Natural killer cell treated with Interleukin-12 subunit alpha and Interleukin-12 subunit beta and Interleukin-15 and Interleukin-18, amount 100 ng/mL, for 72 hours (primary cell): ENCODE data around the gene CXXC1. TPM values are rescaled to one million over a fixed set of nuclear protein-coding genes. Genes with fewer than 3 reads are reported as not detected.
"Not testable (repeated sequence)": the region's sequence is repeated elsewhere in the genome, so short reads cannot be mapped to it uniquely, and the experiment has no call there.

Experiments
- ATAC-seq, 2 donors: fragments of 150-1000 bp; cut with Tn5 transposase in 1 of 2; sonication (Bioruptor Pico), chemical (Tn5 transposase) in 1 of 2; 2 replicates each; pipeline ENCODE4 v1.10.0; 2021
- DNase-seq: peaks from one replicate; pipeline ENCODE4 v3.0.0; 2022; ENCODE audit warnings: low spot score
- H3K27ac Mint-ChIP-seq, 2 donors: 1 replicate in 1 of 2; 2 replicates in 1 of 2; pipeline ENCODE4 v1.8.0; 2022; ENCODE audit warnings: mixed read lengths in 2 of 2, mild to moderate bottlenecking in 1 of 2, moderate library complexity in 1 of 2
- H3K27me3 Mint-ChIP-seq, 2 donors: 1 replicate in 1 of 2; 2 replicates in 1 of 2; pipeline ENCODE4 v1.8.0; 2022; ENCODE audit warnings: mixed read lengths in 2 of 2
- H3K36me3 Mint-ChIP-seq: one replicate; pipeline ENCODE4 v1.8.0; 2022; ENCODE audit warnings: mixed read lengths
- H3K4me1 Mint-ChIP-seq, 2 donors: 1 replicate in 1 of 2; 2 replicates in 1 of 2; pipeline ENCODE4 v1.8.0; 2022; ENCODE audit warnings: low read depth in 2 of 2, mixed read lengths in 2 of 2, mild to moderate bottlenecking in 1 of 2
- H3K4me3 Mint-ChIP-seq: one replicate; pipeline ENCODE4 v1.8.0; 2022; ENCODE audit warnings: mixed read lengths
- H3K9me3 Mint-ChIP-seq: 2 replicates; pipeline ENCODE4 v1.8.0; 2022; ENCODE audit warnings: mixed read lengths
- total RNA-seq, 2 donors: library from RNA; stranded (reverse); gene quantifications; one replicate each; pipeline ENCODE4 v1.2.3, GENCODE V29; 2022

CXXC1 gene
- total RNA-seq, 2 donors from 2014 or later, result 108 to 162 TPM

GRCh38 chr18:50308851-50309250 lies 21.4 kb upstream of the CXXC1 start:
- Mint-ChIP-seq H3K4me3 (peak overlapping the region; percentile 86), H3K4me1 (peaks cover 9 to 12% of the 10 kb centered on the region in 2 donors), H3K27me3 (peaks cover 6 to 23% of the 10 kb centered on the region in 2 donors)
- not testable (repeated sequence) for H3K9me3 Mint-ChIP-seq, DNase-seq, ATAC-seq, H3K27ac Mint-ChIP-seq, H3K36me3 Mint-ChIP-seq

GRCh38 chr18:50307738-50308470 lies 20.4 kb upstream of the CXXC1 start:
- DNase-seq, result peak; percentile 93
- ATAC-seq, result peak; percentile 99
- Mint-ChIP-seq H3K27me3 (peaks cover 6 to 22% of the 10 kb centered on the region in 2 donors), H3K9me3 (no peaks in the 10 kb centered on the region), H3K36me3 (no peaks in the 10 kb centered on the region), H3K27ac (peak overlapping the region; percentile 25 to 80), H3K4me3 (peak overlapping the region; percentile 86), H3K4me1 (peaks cover 9 to 12% of the 10 kb centered on the region in 2 donors)

GRCh38 chr18:50307400-50307737 lies 19.9 kb upstream of the CXXC1 start:
- Mint-ChIP-seq H3K9me3 (no peaks in the 10 kb centered on the region), H3K36me3 (no peaks in the 10 kb centered on the region), H3K27me3 (peaks cover 6 to 27% of the 10 kb centered on the region in 2 donors), H3K4me3 (peak overlapping the region; percentile 86), H3K4me1 (peaks cover 9 to 12% of the 10 kb centered on the region in 2 donors), H3K27ac (peak overlapping the region; percentile 25 to 80)
- no peak for DNase-seq
- peak in 1 of 2 donors; percentile 25 for ATAC-seq

GRCh38 chr18:50306944-50307343 lies 19.5 kb upstream of the CXXC1 start:
- DNase-seq (no peak), ATAC-seq (no peak)
- Mint-ChIP-seq H3K4me1 (peaks cover 9 to 12% of the 10 kb centered on the region in 2 donors), H3K36me3 (no peaks in the 10 kb centered on the region), H3K27me3 (peaks cover 6 to 27% of the 10 kb centered on the region in 2 donors), H3K27ac (no peak overlapping the region), H3K9me3 (no peaks in the 10 kb centered on the region), H3K4me3 (peak overlapping the region; percentile 86)

GRCh38 chr18:50301074-50301473 lies 13.6 kb upstream of the CXXC1 start:
- no peak for ATAC-seq
- Mint-ChIP-seq H3K4me3 (no peak overlapping the region), H3K27me3 (peaks cover 9 to 31% of the 10 kb centered on the region in 2 donors), H3K9me3 (no peaks in the 10 kb centered on the region), H3K4me1 (peaks cover 5 to 9% of the 10 kb centered on the region in 2 donors), H3K36me3 (no peaks in the 10 kb centered on the region), H3K27ac (no peak overlapping the region)
- no peak for DNase-seq

GRCh38 chr18:50299626-50300388 lies 12.3 kb upstream of the CXXC1 start:
- ATAC-seq (no peak), DNase-seq (no peak)
- Mint-ChIP-seq H3K27me3 (peaks cover 9 to 28% of the 10 kb centered on the region in 2 donors), H3K27ac (no peak overlapping the region), H3K9me3 (no peaks in the 10 kb centered on the region), H3K36me3 (no peaks in the 10 kb centered on the region), H3K4me3 (no peak overlapping the region), H3K4me1 (peaks cover 5 to 9% of the 10 kb centered on the region in 2 donors)

- Mint-ChIP-seq H3K4me1 (peaks cover 5 to 9% of the 10 kb centered on the region in 2 donors), H3K27me3 (peaks cover 9 to 22% of the 10 kb centered on the region in 2 donors), H3K27ac (no peak overlapping the region), H3K4me3 (no peak overlapping the region), H3K9me3 (no peaks in the 10 kb centered on the region), H3K36me3 (no peaks in the 10 kb centered on the region)
- peak in 1 of 2 donors; percentile 3 for ATAC-seq
- DNase-seq, result no peak
These were observed 11.2 kb upstream of the CXXC1 start for GRCh38 chr18:50298443-50299284.

- Mint-ChIP-seq H3K4me3 (peak overlapping the region; percentile 78), H3K27me3 (peaks cover 9 to 18% of the 10 kb centered on the region in 2 donors), H3K9me3 (no peaks in the 10 kb centered on the region), H3K36me3 (no peaks in the 10 kb centered on the region), H3K4me1 (peaks cover 5 to 9% of the 10 kb centered on the region in 2 donors), H3K27ac (no peak overlapping the region)
- peak; percentile 96 to 97 for ATAC-seq
- peak; percentile 77 for DNase-seq
These were observed 10.3 kb upstream of the CXXC1 start for GRCh38 chr18:50297621-50298442.

- DNase-seq (no peak), ATAC-seq (no peak)
- Mint-ChIP-seq H3K9me3 (no peaks in the 10 kb centered on the region), H3K27ac (no peak overlapping the region), H3K27me3 (no peaks in the 10 kb centered on the region), H3K36me3 (no peaks in the 10 kb centered on the region), H3K4me1 (peaks cover 6 to 13% of the 10 kb centered on the region in 2 donors), H3K4me3 (no peak overlapping the region)
These were observed 5.5 kb upstream of the CXXC1 start for GRCh38 chr18:50293039-50293438.

- no peak for DNase-seq
- ATAC-seq, result no peak
- H3K4me1 Mint-ChIP-seq, result peaks cover 20 to 32% of the 10 kb centered on the region in 2 donors
- peaks cover 19% of the 10 kb centered on the region for H3K36me3 Mint-ChIP-seq
- no peaks in the 10 kb centered on the region for H3K27me3 Mint-ChIP-seq
- peak overlapping the region; percentile 51 to 66 for H3K27ac Mint-ChIP-seq
- peak overlapping the region; percentile 80 for H3K4me3 Mint-ChIP-seq
- no peaks in the 10 kb centered on the region for H3K9me3 Mint-ChIP-seq
These were observed 1.6 kb upstream of the CXXC1 start for GRCh38 chr18:50289108-50289443.

GRCh38 chr18:50288348-50289107 lies 1.0 kb upstream of the CXXC1 start:
- not testable (repeated sequence) for DNase-seq, ATAC-seq, H3K9me3 Mint-ChIP-seq, H3K27me3 Mint-ChIP-seq
- peak overlapping the region; percentile 97 for H3K4me3 Mint-ChIP-seq
- H3K27ac Mint-ChIP-seq, result peak overlapping the region; percentile 90 to 91
- H3K36me3 Mint-ChIP-seq, result peaks cover 23% of the 10 kb centered on the region
- peaks cover 24 to 37% of the 10 kb centered on the region in 2 donors for H3K4me1 Mint-ChIP-seq

GRCh38 chr18:50287028-50287440 lies 458 bp downstream of the CXXC1 start:
- peak in 1 of 2 donors; percentile 1 for ATAC-seq
- H3K4me1 Mint-ChIP-seq, result peaks cover 26 to 47% of the 10 kb centered on the region in 2 donors

More at GRCh38 chr18:50287028-50287440, 458 bp downstream of the CXXC1 start:
- H3K27me3 Mint-ChIP-seq, result no peaks in the 10 kb centered on the region
- H3K9me3 Mint-ChIP-seq, result no peaks in the 10 kb centered on the region
- peaks cover 23% of the 10 kb centered on the region for H3K36me3 Mint-ChIP-seq
- H3K27ac Mint-ChIP-seq, result peak overlapping the region; percentile 90 to 91
- no peak for DNase-seq
- peak overlapping the region; percentile 97 for H3K4me3 Mint-ChIP-seq
